ENCODE results near the gene GMPR. TPM values are rescaled to one million over a fixed set of nuclear protein-coding genes. Genes with fewer than 3 reads are reported as not detected.
"Not testable (repeated sequence)": the region's sequence is repeated elsewhere in the genome, so short reads cannot be mapped to it uniquely, and the experiment has no call there.

The GMPR gene
- polyA plus RNA-seq, 3 donors, result 11.4 to 12.4 (median 11.4) TPM

DNA sequence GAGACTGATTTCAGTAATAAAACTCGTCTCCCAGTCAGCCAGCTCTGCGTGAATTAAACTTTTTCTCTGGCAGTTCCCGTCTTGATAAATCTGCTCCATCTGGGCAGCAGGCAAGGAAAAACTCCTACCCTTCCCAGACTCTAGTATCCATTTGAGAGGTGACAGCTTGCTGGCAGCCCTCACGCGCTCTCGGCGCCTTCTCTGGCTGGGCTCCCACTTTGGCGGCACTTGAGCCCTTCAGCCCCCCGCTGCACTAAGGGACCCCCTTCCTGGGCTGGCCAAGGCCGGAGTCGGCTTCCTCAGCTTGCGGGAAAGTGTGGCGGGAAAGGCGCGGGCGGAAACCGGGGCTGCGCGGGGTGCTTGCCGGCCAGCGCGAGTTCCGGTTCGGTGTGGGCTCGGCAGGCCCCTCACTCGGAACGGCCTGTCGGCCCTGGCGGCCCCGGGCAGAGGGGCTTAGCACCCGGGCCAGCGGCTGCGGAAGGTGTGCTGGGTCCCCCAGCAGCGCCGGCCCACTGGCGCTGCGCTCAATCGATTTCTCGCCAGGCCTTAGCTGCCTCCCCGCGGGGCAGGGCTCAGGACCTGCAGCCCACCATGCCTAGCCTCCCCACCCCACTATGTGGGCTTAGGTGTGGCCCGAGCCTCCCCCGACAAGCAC is 21.8 kb upstream of the GMPR start:
- DNase-seq (ENCODE audit: extremely low read depth in 1 of 11, low read depth in 9 of 11, low spot score in 4 of 11), result no peak

DNA sequence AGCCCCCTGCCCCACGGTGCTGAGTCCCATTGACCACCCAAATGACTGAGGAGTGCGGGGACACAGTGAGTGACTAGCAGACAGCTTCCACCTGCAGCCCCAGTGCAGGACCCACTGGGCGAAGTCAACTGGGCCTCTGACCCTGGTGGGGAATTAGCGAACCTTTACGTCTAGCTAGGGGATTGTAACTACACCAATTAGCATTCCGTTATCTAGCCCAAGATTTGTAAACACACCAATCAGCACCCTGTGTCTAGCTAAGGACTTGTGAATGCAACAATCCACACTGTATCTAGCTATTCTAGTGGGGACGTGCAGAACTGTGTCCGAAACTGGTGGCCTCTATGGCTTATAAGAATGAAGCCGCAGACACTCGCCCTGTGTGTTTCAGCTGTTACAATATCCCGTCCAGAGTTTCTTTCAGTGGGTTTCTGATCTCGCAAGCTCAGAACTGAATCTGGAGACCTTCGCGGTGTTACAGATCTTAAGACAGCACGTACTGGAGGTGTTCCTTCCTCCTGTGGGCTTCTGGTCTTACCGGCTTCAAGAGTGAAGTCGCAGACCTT is 21.1 kb upstream of the GMPR start:
- no peak for DNase-seq (ENCODE audit: extremely low read depth in 1 of 11, low read depth in 9 of 11, low spot score in 4 of 11)

- DNase-seq (ENCODE audit: extremely low read depth in 1 of 11, low read depth in 9 of 11, low spot score in 4 of 11), result no peak
Measured at GRCh38 chr6:16222826-16223225, 15.6 kb upstream of the GMPR start.

- DNase-seq (ENCODE audit: extremely low read depth in 1 of 11, low read depth in 9 of 11, low spot score in 4 of 11), result no peak
Measured at GRCh38 chr6:16223362-16223761, 15.0 kb upstream of the GMPR start.

- no peak for DNase-seq (ENCODE audit: extremely low read depth in 1 of 11, low read depth in 9 of 11, low spot score in 4 of 11)
Measured at GRCh38 chr6:16224409-16224808, 14.0 kb upstream of the GMPR start.

- not testable (repeated sequence) for DNase-seq (ENCODE audit: extremely low read depth in 1 of 11, low read depth in 9 of 11, low spot score in 4 of 11)
Measured at GRCh38 chr6:16225062-16225731, 13.2 kb upstream of the GMPR start.

GRCh38 chr6:16226117-16227047 is 12.0 kb upstream of the GMPR start:
- DNase-seq (ENCODE audit: extremely low read depth in 1 of 11, low read depth in 9 of 11, low spot score in 4 of 11), result not testable (repeated sequence)

GRCh38 chr6:16227048-16227562 is 11.3 kb upstream of the GMPR start:
- DNase-seq (ENCODE audit: extremely low read depth in 1 of 11, low read depth in 9 of 11, low spot score in 4 of 11), result no peak

GRCh38 chr6:16227605-16228004 is 10.8 kb upstream of the GMPR start:
- no peak for DNase-seq (ENCODE audit: extremely low read depth in 1 of 11, low read depth in 9 of 11, low spot score in 4 of 11)

DNA sequence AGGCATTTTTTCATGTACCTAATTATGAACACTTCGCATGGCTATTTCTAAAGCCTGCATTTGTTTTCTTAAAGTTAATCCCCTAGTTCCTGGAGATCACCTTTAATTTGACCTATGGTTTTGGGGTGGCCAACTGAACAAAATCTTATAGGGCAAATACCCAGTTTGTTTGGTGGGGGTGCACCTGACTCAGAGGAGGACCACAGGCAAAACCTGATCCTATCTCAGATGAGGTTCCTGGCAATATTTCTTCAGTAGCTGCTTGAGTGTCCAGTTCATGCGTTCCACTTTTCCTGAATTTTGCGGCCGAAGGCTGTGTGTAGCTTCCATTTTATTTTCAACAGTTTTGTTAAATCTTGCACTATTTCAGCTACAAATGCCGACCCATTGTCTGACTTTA is 10.3 kb upstream of the GMPR start:
- no peak for DNase-seq (ENCODE audit: extremely low read depth in 1 of 11, low read depth in 9 of 11, low spot score in 4 of 11)

GRCh38 chr6:16228709-16229665 is 9.4 kb upstream of the GMPR start:
- peak in 1 of 11 donors; percentile 51 for DNase-seq (ENCODE audit: extremely low read depth in 1 of 11, low read depth in 9 of 11, low spot score in 4 of 11)

DNA sequence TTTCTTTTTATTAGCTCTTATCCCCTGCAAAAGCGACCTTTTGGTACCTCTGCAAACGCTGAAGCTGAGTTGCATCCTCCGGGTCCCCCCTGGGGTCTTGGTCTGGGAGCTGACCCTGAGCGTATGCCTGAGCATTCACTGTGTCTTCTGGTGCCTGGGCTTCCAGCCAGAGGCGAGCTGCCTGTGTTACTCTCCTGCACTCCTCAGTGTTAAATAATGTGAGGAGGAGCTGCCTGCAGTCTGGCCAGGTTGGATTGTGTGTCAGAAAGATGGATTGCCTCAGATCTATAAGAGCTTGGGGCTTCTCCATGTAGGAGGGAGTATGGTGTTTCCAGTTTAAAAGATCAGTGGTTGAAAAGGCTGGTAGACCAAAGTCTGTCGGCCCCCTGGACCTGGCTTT is 8.7 kb upstream of the GMPR start:
- DNase-seq (ENCODE audit: extremely low read depth in 1 of 11, low read depth in 9 of 11, low spot score in 4 of 11), result no peak

GRCh38 chr6:16230953-16231352 is 7.4 kb upstream of the GMPR start:
- no peak for DNase-seq (ENCODE audit: extremely low read depth in 1 of 11, low read depth in 9 of 11, low spot score in 4 of 11)

GRCh38 chr6:16232086-16232485 is 6.3 kb upstream of the GMPR start:
- no peak for DNase-seq (ENCODE audit: extremely low read depth in 1 of 11, low read depth in 9 of 11, low spot score in 4 of 11)

DNA sequence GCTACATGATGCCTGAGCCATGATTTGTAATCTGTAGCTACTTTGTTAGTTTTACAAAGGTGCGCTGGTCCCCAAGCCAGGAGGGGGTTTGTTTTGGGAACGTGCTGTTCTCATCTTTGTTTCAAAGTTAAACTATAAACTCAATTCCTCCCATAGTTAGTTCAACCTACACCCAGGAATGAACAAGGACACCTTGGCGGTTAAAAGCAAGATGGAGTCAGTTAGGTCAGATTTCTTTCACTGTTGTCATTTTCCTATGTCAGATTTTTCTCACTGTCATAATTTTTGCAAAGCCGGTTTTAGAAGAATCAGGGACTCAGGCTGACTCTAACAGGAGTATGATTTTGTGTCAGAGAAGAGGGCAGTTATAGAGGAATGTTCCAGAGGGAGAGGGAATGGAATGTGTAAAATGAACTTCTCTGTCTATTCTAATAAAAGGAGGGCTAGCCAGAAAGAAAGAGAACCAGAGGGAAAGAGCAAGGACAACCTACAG is 2.3 kb upstream of the GMPR start:
- DNase-seq (ENCODE audit: extremely low read depth in 1 of 11, low read depth in 9 of 11, low spot score in 4 of 11), result no peak

GRCh38 chr6:16236631-16237199 is 1.7 kb upstream of the GMPR start:
- peak in 4 of 11 donors; percentile 70 to 86 (median 76) for DNase-seq (ENCODE audit: extremely low read depth in 1 of 11, low read depth in 9 of 11, low spot score in 4 of 11)

- DNase-seq (ENCODE audit: extremely low read depth in 1 of 11, low read depth in 9 of 11, low spot score in 4 of 11), result no peak
Measured at GRCh38 chr6:16237242-16237641, 1.1 kb upstream of the GMPR start.
